GM12891 (cell line): ENCODE results near the gene OTUD6A. TPM values are rescaled to one million over a fixed set of nuclear protein-coding genes. Genes with fewer than 3 reads are reported as not detected.

Experiments used
- DNase-seq: peaks from one replicate; pipeline ENCODE4 v3.0.0; 2011; ENCODE audit warnings: low spot score; ENCODE audit not compliant: insufficient read length
- FAIRE-seq: peaks from 2 replicates; lab custom pipeline; 2011; peaks lifted over from hg19 to GRCh38; lab: Jason Lieb, UNC
- PAX5 ChIP-seq: IDR thresholded peaks from 2 replicates; pipeline ENCODE4 v1.6.1; 2011; ENCODE audit warnings: low read length, moderate library complexity, mild to moderate bottlenecking; ENCODE audit not compliant: insufficient read depth, severe bottlenecking
- POLR2A ChIP-seq: IDR thresholded peaks from 2 replicates; pipeline ENCODE4 v1.6.1; 2011; ENCODE audit warnings: low read depth, low read length, control low read depth
- POLR2AphosphoS5 ChIP-seq: IDR thresholded peaks from 2 replicates; pipeline ENCODE4 v1.6.1; 2011; ENCODE audit warnings: low read depth, low read length, control low read depth
- POU2F2 ChIP-seq: IDR thresholded peaks from 2 replicates; pipeline ENCODE4 v1.6.1; 2011; ENCODE audit warnings: low read depth, mild to moderate bottlenecking, control low read depth, low read length, moderate library complexity
- SPI1 ChIP-seq: IDR thresholded peaks from 2 replicates; pipeline ENCODE4 v1.6.1; 2011; ENCODE audit warnings: low read depth, low read length, control low read depth
- TAF1 ChIP-seq: IDR thresholded peaks from 2 replicates; pipeline ENCODE4 v1.6.1; 2011; ENCODE audit warnings: low read depth, low read length, control low read depth
- polyA plus RNA-seq: library from polyadenylated mRNA; unstranded; fragments of >200 nt; gene quantifications from one replicate; pipeline ENCODE4 v1.2.1, GENCODE V29; 2012; ENCODE audit warnings: low read depth, missing spikeins, inconsistent platforms; ENCODE audit not compliant: missing spikeins

Gene OTUD6A
- polyA plus RNA-seq = not detected

GRCh38 chrX:70062076-70062475 lies at the start of gene OTUD6A:
TSS of gene OTUD6A (plus strand) at chrX:70062457. CDS start at chrX:70062525, 68 bp downstream.
- DNase-seq = no peak
- FAIRE-seq = no peak
- TF ChIP-seq PAX5 (no peak), POU2F2 (no peak), TAF1 (no peak), POLR2A (no peak)

- FAIRE-seq (no peak), DNase-seq (no peak)
- no peak for TF ChIP-seq PAX5
- no peak for TF ChIP-seq POU2F2
- TF ChIP-seq SPI1 = no peak
- no peak for TF ChIP-seq POLR2AphosphoS5
- TF ChIP-seq TAF1 = no peak
- no peak for TF ChIP-seq POLR2A
These were observed 49.5 kb upstream of the OTUD6A start for GRCh38 chrX:70012756-70013155.

- FAIRE-seq (no peak), DNase-seq (no peak)
- no peak for TF ChIP-seq POU2F2
- no peak for TF ChIP-seq TAF1
- no peak for TF ChIP-seq POLR2AphosphoS5
- no peak for TF ChIP-seq POLR2A
- no peak for TF ChIP-seq SPI1
These were observed 48.5 kb upstream of the OTUD6A start for GRCh38 chrX:70013466-70014381.

GRCh38 chrX:70016513-70016912 lies 45.7 kb upstream of the OTUD6A start:
- DNase-seq = no peak
- FAIRE-seq = no peak
- TF ChIP-seq TAF1 (no peak), PAX5 (no peak), POLR2AphosphoS5 (no peak), POLR2A (no peak), POU2F2 (no peak), SPI1 (no peak)

- DNase-seq (no peak), FAIRE-seq (no peak)
- TF ChIP-seq POLR2A (no peak), PAX5 (no peak), SPI1 (no peak), POLR2AphosphoS5 (no peak), POU2F2 (no peak), TAF1 (no peak)
These were observed 39.6 kb upstream of the OTUD6A start for GRCh38 chrX:70022616-70023015.

DNA sequence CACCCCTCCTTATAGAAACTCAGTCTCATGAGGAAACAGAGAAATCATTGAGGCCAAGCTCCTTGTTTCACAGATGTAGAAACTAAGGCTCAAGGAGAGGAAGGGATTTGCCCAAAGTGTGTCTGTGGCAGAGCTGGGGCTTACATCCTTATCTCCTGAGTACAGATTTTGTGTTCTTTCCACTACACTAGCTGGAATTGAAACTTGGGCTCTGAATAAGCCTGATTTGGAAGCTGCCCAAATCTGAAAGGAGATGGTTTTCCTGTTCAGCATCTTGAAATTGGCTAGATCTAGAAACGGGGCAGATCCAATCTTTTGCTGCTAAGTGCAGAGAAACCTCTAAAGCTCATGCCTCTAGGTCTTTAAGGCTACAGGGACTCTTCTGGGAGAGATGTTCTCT lies 36.8 kb upstream of the OTUD6A start:
- FAIRE-seq (no peak), DNase-seq (no peak)
- no peak for TF ChIP-seq POU2F2
- no peak for TF ChIP-seq POLR2A
- TF ChIP-seq SPI1 = no peak
- TF ChIP-seq TAF1 = no peak
- no peak for TF ChIP-seq POLR2AphosphoS5
- no peak for TF ChIP-seq PAX5

DNA sequence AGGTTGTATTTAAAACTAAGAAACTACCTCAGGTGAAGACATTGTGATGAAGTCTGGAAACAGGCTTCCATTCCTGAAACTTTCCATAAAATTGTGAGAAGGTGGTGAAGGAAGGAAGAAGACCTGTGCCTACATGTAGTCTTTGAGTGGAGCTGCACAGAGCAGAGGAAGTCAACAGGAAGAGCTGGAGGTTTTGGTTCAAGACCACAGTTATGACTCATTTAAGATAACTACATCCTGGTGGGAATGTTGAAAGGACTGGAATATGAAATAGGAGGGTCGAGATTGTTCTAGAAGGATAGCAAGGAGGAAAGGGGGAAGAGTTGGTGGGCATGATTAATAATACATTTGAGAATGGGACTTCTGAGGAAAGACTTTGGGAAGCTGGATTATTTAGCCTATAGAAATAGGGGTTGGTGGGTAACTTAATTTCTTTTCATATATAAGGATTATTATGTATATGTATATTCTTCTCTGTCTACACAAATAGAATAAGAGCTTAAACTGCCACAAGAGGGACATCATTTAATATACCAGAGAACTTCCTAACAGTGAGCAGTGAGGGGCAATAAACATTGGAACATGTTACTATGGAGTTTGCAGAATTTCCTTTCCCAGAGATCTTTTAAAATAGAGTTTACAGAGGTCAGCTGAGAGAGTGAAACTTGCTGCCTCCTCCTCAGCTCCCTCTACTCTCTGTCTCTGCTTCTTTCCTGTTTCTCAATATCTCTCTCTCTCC lies 36.0 kb upstream of the OTUD6A start:
- DNase-seq (no peak), FAIRE-seq (no peak)
- TF ChIP-seq SPI1 (no peak), POLR2AphosphoS5 (no peak), PAX5 (no peak), POU2F2 (no peak), POLR2A (no peak), TAF1 (no peak)

- FAIRE-seq (no peak), DNase-seq (no peak)
These were observed 35.4 kb upstream of the OTUD6A start for GRCh38 chrX:70026851-70027200.

GRCh38 chrX:70029863-70030262 lies 32.4 kb upstream of the OTUD6A start:
- FAIRE-seq (no peak), DNase-seq (no peak)
- TF ChIP-seq POU2F2 = no peak
- no peak for TF ChIP-seq POLR2AphosphoS5
- no peak for TF ChIP-seq POLR2A
- TF ChIP-seq TAF1 = no peak
- TF ChIP-seq SPI1 = no peak
- no peak for TF ChIP-seq PAX5

More at GRCh38 chrX:70026851-70027200, 35.4 kb upstream of the OTUD6A start:
- TF ChIP-seq POLR2A (no peak), SPI1 (no peak), PAX5 (no peak), POLR2AphosphoS5 (no peak), POU2F2 (no peak), TAF1 (no peak)
